ENCODE results near the gene USP11. TPM values are rescaled to one million over a fixed set of nuclear protein-coding genes. Genes with fewer than 3 reads are reported as not detected.
A peak's percentile ranks its signal among the peaks of the same experiment; 100 is the strongest.

USP11 gene
- total and polyA plus RNA-seq, 2 donors, result 26.7 to 40.9 TPM

- peaks cover 59 to 63% of the 10 kb centered on the region in 2 donors for H3K36me3 ChIP-seq (ENCODE audit: control insufficient read depth in 2 of 2, insufficient read depth in 2 of 2, low read length in 1 of 2)
- no peaks in the 10 kb centered on the region for H3K9me3 ChIP-seq (ENCODE audit: control insufficient read depth in 2 of 2, insufficient read depth in 1 of 2, low read length in 1 of 2)
- 97% methylated on average over 19 of the region's 19 CpGs for WGBS
- H3K27me3 ChIP-seq (ENCODE audit: control insufficient read depth in 2 of 2, insufficient read depth in 1 of 2, low read length in 1 of 2), result no peaks in the 10 kb centered on the region
- no peaks in the 10 kb centered on the region for H3K4me1 ChIP-seq (ENCODE audit: control insufficient read depth in 2 of 2, insufficient read depth in 2 of 2, low read length in 2 of 2)
- no peak overlapping the region for H3K27ac ChIP-seq (ENCODE audit: low read depth in 1 of 2, low read length in 1 of 2)
- DNase-seq (ENCODE audit: low read depth in 6 of 9, low spot score in 9 of 9), result no peak
- no peak overlapping the region for H3K4me3 ChIP-seq (ENCODE audit: low read length in 2 of 2)
Measured at GRCh38 chrX:47226531-47227333, 6.1 kb upstream of the USP11 start.

- Histone ChIP-seq H3K27ac (ENCODE audit: low read depth in 1 of 2, low read length in 1 of 2) (no peak overlapping the region), H3K4me1 (ENCODE audit: control insufficient read depth in 2 of 2, insufficient read depth in 2 of 2, low read length in 2 of 2) (peaks cover 0 to 2% of the 10 kb centered on the region in 2 donors), H3K36me3 (ENCODE audit: control insufficient read depth in 2 of 2, insufficient read depth in 2 of 2, low read length in 1 of 2) (peaks cover 59 to 63% of the 10 kb centered on the region in 2 donors), H3K4me3 (ENCODE audit: low read length in 2 of 2) (no peak overlapping the region), H3K9me3 (ENCODE audit: control insufficient read depth in 2 of 2, insufficient read depth in 1 of 2, low read length in 1 of 2) (no peaks in the 10 kb centered on the region), H3K27me3 (ENCODE audit: control insufficient read depth in 2 of 2, insufficient read depth in 1 of 2, low read length in 1 of 2) (no peaks in the 10 kb centered on the region)
- WGBS, result 97% methylated on average over 9 of the region's 9 CpGs
- no peak for DNase-seq (ENCODE audit: low read depth in 6 of 9, low spot score in 9 of 9)
Measured at GRCh38 chrX:47227334-47227583, 5.5 kb upstream of the USP11 start.

GRCh38 chrX:47228550-47229270, 4.1 kb upstream of the USP11 start:
- WGBS, result 98% methylated on average over 12 of the region's 12 CpGs
- peaks cover 0 to 3% of the 10 kb centered on the region in 2 donors for H3K9me3 ChIP-seq (ENCODE audit: control insufficient read depth in 2 of 2, insufficient read depth in 1 of 2, low read length in 1 of 2)
- H3K27ac ChIP-seq (ENCODE audit: low read depth in 1 of 2, low read length in 1 of 2), result no peak overlapping the region
- DNase-seq (ENCODE audit: low read depth in 6 of 9, low spot score in 9 of 9), result no peak
- H3K27me3 ChIP-seq (ENCODE audit: control insufficient read depth in 2 of 2, insufficient read depth in 1 of 2, low read length in 1 of 2), result peaks cover 0 to 5% of the 10 kb centered on the region in 2 donors
- peaks cover 49 to 54% of the 10 kb centered on the region in 2 donors for H3K36me3 ChIP-seq (ENCODE audit: control insufficient read depth in 2 of 2, insufficient read depth in 2 of 2, low read length in 1 of 2)
- peaks cover 0 to 7% of the 10 kb centered on the region in 2 donors for H3K4me1 ChIP-seq (ENCODE audit: control insufficient read depth in 2 of 2, insufficient read depth in 2 of 2, low read length in 2 of 2)
- no peak overlapping the region for H3K4me3 ChIP-seq (ENCODE audit: low read length in 2 of 2)

GRCh38 chrX:47229427-47229826, 3.4 kb upstream of the USP11 start:
- peaks cover 42 to 47% of the 10 kb centered on the region in 2 donors for H3K36me3 ChIP-seq (ENCODE audit: control insufficient read depth in 2 of 2, insufficient read depth in 2 of 2, low read length in 1 of 2)
- peaks cover 0 to 3% of the 10 kb centered on the region in 2 donors for H3K9me3 ChIP-seq (ENCODE audit: control insufficient read depth in 2 of 2, insufficient read depth in 1 of 2, low read length in 1 of 2)
- H3K4me1 ChIP-seq (ENCODE audit: control insufficient read depth in 2 of 2, insufficient read depth in 2 of 2, low read length in 2 of 2), result peaks cover 0 to 7% of the 10 kb centered on the region in 2 donors
- no peak overlapping the region for H3K4me3 ChIP-seq (ENCODE audit: low read length in 2 of 2)
- 99% methylated on average over 6 of the region's 6 CpGs for WGBS
- H3K27me3 ChIP-seq (ENCODE audit: control insufficient read depth in 2 of 2, insufficient read depth in 1 of 2, low read length in 1 of 2), result peaks cover 0 to 6% of the 10 kb centered on the region in 2 donors
- no peak for DNase-seq (ENCODE audit: low read depth in 6 of 9, low spot score in 9 of 9)
- no peak overlapping the region for H3K27ac ChIP-seq (ENCODE audit: low read depth in 1 of 2, low read length in 1 of 2)

GRCh38 chrX:47230136-47230868, 2.5 kb upstream of the USP11 start:
- H3K4me3 ChIP-seq (ENCODE audit: low read length in 2 of 2), result no peak overlapping the region
- peaks cover 33 to 38% of the 10 kb centered on the region in 2 donors for H3K36me3 ChIP-seq (ENCODE audit: control insufficient read depth in 2 of 2, insufficient read depth in 2 of 2, low read length in 1 of 2)
- peaks cover 0 to 6% of the 10 kb centered on the region in 2 donors for H3K27me3 ChIP-seq (ENCODE audit: control insufficient read depth in 2 of 2, insufficient read depth in 1 of 2, low read length in 1 of 2)
- H3K4me1 ChIP-seq (ENCODE audit: control insufficient read depth in 2 of 2, insufficient read depth in 2 of 2, low read length in 2 of 2), result peaks cover 0 to 8% of the 10 kb centered on the region in 2 donors
- peaks cover 0 to 3% of the 10 kb centered on the region in 2 donors for H3K9me3 ChIP-seq (ENCODE audit: control insufficient read depth in 2 of 2, insufficient read depth in 1 of 2, low read length in 1 of 2)
- H3K27ac ChIP-seq (ENCODE audit: low read depth in 1 of 2, low read length in 1 of 2), result no peak overlapping the region
- DNase-seq (ENCODE audit: low read depth in 6 of 9, low spot score in 9 of 9), result no peak
- 99% methylated on average over 5 of the region's 5 CpGs for WGBS

GRCh38 chrX:47231167-47231566, 1.6 kb upstream of the USP11 start:
- Histone ChIP-seq H3K27ac (ENCODE audit: low read depth in 1 of 2, low read length in 1 of 2) (no peak overlapping the region), H3K27me3 (ENCODE audit: control insufficient read depth in 2 of 2, insufficient read depth in 1 of 2, low read length in 1 of 2) (peaks cover 0 to 6% of the 10 kb centered on the region in 2 donors), H3K4me3 (ENCODE audit: low read length in 2 of 2) (no peak overlapping the region), H3K9me3 (ENCODE audit: control insufficient read depth in 2 of 2, insufficient read depth in 1 of 2, low read length in 1 of 2) (peaks cover 0 to 3% of the 10 kb centered on the region in 2 donors), H3K36me3 (ENCODE audit: control insufficient read depth in 2 of 2, insufficient read depth in 2 of 2, low read length in 1 of 2) (peaks cover 24 to 29% of the 10 kb centered on the region in 2 donors), H3K4me1 (ENCODE audit: control insufficient read depth in 2 of 2, insufficient read depth in 2 of 2, low read length in 2 of 2) (peaks cover 0 to 13% of the 10 kb centered on the region in 2 donors)
- WGBS, result 89% methylated on average over 2 of the region's 2 CpGs
- no peak for DNase-seq (ENCODE audit: low read depth in 6 of 9, low spot score in 9 of 9)

- H3K27ac ChIP-seq (ENCODE audit: low read depth in 1 of 2, low read length in 1 of 2), result peak overlapping the region; percentile 99 to 100
- no peak for DNase-seq (ENCODE audit: low read depth in 6 of 9, low spot score in 9 of 9)
Measured at GRCh38 chrX:47232197-47232802, 509 bp upstream of the USP11 start.

GRCh38 chrX:47233333-47234113, 714 bp downstream of the USP11 start:
- peaks cover 10 to 12% of the 10 kb centered on the region in 2 donors for H3K36me3 ChIP-seq (ENCODE audit: control insufficient read depth in 2 of 2, insufficient read depth in 2 of 2, low read length in 1 of 2)
- peaks cover 0 to 13% of the 10 kb centered on the region in 2 donors for H3K4me1 ChIP-seq (ENCODE audit: control insufficient read depth in 2 of 2, insufficient read depth in 2 of 2, low read length in 2 of 2)
- peaks cover 0 to 3% of the 10 kb centered on the region in 2 donors for H3K9me3 ChIP-seq (ENCODE audit: control insufficient read depth in 2 of 2, insufficient read depth in 1 of 2, low read length in 1 of 2)
- H3K27ac ChIP-seq (ENCODE audit: low read depth in 1 of 2, low read length in 1 of 2), result peak overlapping the region; percentile 99 to 100
- WGBS, result under 1% methylated on average over 51 of the region's 51 CpGs
- peak overlapping the region; percentile 78 to 90 for H3K4me3 ChIP-seq (ENCODE audit: low read length in 2 of 2)
- H3K27me3 ChIP-seq (ENCODE audit: control insufficient read depth in 2 of 2, insufficient read depth in 1 of 2, low read length in 1 of 2), result peaks cover 0 to 8% of the 10 kb centered on the region in 2 donors
- DNase-seq (ENCODE audit: low read depth in 6 of 9, low spot score in 9 of 9), result peak; percentile 69 to 97 (median 89)

More at GRCh38 chrX:47232197-47232802, 509 bp upstream of the USP11 start:
- H3K4me1 ChIP-seq (ENCODE audit: control insufficient read depth in 2 of 2, insufficient read depth in 2 of 2, low read length in 2 of 2), result peaks cover 0 to 13% of the 10 kb centered on the region in 2 donors
- H3K27me3 ChIP-seq (ENCODE audit: control insufficient read depth in 2 of 2, insufficient read depth in 1 of 2, low read length in 1 of 2), result peaks cover 0 to 8% of the 10 kb centered on the region in 2 donors
- H3K9me3 ChIP-seq (ENCODE audit: control insufficient read depth in 2 of 2, insufficient read depth in 1 of 2, low read length in 1 of 2), result peaks cover 0 to 3% of the 10 kb centered on the region in 2 donors
- peaks cover 13 to 18% of the 10 kb centered on the region in 2 donors for H3K36me3 ChIP-seq (ENCODE audit: control insufficient read depth in 2 of 2, insufficient read depth in 2 of 2, low read length in 1 of 2)
- 71% methylated on average over 8 of the region's 8 CpGs for WGBS
- peak overlapping the region; percentile 78 to 90 for H3K4me3 ChIP-seq (ENCODE audit: low read length in 2 of 2)

Measured in thymus (tissue), 11 donors.